ENCODE measurements around the gene IQGAP1. TPM values are rescaled to one million over a fixed set of nuclear protein-coding genes. Genes with fewer than 3 reads are reported as not detected.

Gene IQGAP1, protein sequence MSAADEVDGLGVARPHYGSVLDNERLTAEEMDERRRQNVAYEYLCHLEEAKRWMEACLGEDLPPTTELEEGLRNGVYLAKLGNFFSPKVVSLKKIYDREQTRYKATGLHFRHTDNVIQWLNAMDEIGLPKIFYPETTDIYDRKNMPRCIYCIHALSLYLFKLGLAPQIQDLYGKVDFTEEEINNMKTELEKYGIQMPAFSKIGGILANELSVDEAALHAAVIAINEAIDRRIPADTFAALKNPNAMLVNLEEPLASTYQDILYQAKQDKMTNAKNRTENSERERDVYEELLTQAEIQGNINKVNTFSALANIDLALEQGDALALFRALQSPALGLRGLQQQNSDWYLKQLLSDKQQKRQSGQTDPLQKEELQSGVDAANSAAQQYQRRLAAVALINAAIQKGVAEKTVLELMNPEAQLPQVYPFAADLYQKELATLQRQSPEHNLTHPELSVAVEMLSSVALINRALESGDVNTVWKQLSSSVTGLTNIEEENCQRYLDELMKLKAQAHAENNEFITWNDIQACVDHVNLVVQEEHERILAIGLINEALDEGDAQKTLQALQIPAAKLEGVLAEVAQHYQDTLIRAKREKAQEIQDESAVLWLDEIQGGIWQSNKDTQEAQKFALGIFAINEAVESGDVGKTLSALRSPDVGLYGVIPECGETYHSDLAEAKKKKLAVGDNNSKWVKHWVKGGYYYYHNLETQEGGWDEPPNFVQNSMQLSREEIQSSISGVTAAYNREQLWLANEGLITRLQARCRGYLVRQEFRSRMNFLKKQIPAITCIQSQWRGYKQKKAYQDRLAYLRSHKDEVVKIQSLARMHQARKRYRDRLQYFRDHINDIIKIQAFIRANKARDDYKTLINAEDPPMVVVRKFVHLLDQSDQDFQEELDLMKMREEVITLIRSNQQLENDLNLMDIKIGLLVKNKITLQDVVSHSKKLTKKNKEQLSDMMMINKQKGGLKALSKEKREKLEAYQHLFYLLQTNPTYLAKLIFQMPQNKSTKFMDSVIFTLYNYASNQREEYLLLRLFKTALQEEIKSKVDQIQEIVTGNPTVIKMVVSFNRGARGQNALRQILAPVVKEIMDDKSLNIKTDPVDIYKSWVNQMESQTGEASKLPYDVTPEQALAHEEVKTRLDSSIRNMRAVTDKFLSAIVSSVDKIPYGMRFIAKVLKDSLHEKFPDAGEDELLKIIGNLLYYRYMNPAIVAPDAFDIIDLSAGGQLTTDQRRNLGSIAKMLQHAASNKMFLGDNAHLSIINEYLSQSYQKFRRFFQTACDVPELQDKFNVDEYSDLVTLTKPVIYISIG (N-terminal part only)
- total RNA-seq = 233 and 273 TPM in 2 replicates

DNA sequence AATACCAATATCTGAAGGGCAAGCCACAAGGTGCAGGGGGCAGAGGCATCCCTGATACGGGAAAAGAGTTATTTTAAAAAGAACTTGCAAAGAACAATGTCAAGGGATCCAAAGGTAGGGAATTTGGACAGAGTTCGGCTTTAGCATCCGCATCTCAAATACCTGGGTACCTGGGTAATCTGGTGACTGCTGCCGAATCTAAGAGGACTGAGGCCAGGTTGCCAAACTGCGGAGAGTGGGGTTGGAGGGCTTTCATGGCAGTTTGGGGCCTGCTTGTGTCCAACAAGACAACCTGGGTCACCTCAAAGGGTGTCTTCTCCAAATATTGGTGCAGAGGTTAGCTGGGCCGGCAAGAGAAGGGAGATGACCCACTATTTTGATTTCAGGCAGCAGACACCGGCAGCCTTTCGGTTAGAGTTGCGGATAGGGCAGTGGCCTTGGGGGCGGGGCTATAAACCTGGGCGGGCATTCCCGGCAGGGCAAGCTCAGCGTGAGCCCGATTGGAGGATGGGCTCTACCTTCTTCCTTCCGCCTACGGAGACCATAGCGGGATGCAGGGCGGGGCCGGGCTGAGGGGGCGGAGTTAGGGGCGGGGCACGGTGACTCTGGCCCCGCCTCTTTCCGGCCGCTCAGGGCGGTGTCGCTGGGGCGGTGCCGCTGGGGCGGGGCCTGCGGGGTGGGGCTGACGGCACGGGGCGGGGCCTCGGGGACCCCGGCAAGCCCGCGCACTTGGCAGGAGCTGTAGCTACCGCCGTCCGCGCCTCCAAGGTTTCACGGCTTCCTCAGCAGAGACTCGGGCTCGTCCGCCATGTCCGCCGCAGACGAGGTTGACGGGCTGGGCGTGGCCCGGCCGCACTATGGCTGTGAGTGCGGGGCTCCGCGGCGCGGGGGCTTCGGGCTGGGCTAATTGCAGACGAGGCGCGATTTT, at the start of gene IQGAP1:
Gene IQGAP1 (plus strand): TSS at position 709 of the 928 bp plus-strand sequence. CDS start 100 bp downstream, at position 809.

DNA sequence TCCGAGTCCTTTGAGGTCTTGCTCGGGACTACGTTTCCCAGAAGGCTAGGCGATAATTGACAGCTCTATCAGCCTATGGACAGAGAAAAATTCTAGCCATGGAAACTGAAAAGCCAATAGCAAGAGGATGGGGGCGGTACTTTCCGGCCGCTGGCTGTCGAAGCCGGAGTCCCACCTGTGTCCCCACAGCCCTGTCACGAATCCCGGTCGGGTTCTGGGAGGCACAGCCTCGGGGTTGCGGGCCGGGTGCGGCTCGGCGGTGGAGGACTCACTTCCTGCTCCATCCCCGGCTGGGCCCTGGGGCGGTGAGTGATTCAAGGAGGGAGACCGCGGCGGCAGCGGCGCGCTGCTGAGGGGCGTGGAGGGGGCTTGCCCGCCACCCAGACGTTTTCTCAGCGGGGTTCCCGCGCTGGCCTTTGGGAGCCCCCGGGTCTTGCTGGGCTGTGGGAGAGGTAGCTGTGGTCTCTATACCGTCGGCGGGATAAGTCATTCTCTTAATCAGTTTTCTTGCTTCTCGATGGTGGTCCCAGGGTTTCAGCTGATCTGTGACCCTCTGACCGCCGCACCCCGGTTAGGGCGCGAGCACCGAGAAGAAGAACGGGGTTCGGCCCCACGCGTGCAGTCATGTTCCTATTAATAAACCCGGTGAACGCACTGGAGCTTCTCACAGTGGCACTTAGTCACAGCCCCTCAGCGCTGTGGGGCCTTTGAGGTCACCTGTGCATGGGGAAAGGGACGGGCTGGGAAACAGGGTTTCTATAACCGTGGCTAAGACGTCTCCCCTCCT, 35.7 kb upstream of the IQGAP1 start, which contains the start of gene ZNF774:
Gene ZNF774 (plus strand): TSS at position 178 of the 787 bp plus-strand sequence. CDS start 2,377 bp downstream, outside the sequence.

DNA sequence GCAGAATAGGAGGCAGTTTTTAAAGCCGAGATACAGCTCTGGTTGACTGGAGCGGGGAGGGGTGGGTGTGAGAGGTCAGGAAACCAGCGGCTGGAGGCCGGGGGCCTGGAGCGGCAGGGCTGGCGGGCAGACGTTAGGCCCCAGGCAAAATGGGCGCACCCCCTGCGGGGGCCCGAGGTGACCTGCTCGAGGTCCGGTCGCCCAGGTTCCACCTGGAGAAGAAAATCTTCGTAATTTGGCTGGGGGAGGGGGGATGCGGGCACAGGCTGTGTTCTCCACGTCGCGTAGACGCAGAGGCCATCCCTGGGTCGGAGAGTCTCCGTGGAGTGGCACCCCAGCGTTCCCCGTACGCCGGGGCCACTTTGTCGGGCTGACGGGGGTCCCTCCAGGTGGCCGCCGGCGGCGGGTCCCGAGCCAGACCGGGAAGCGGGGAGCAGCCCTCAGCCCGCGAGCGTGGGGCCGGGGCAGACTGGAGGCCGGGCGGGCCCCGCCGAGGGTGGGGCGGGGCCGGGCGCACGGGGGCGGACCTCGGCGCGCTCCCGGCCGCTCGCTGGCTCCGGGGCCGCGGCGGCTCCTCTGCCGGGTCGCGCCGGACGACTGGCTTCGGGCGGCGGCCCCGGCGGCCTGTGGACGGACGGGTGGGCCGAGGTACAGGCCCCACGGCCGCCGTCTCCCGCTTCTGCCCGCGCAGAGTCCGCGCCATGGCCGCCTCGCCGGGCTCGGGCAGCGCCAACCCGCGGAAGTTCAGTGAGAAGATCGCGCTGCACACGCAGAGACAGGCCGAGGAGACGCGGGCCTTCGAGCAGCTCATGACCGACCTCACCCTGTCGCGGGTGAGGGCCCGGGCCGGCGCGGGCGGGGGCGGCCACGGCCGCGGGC, 141.6 kb downstream of the IQGAP1 start, which contains the start of gene CRTC3:
Gene CRTC3 (plus strand): TSS at position 553 of the 879 bp plus-strand sequence. CDS start 149 bp downstream, at position 702.

Small RNA genes within 50 kb of the gene (small RNA-seq; reads per million reads assigned to genes)
- not detected for gene NDUFA3P4

Other genes starting within 250 kb of the IQGAP1 start
- gene SEMA4B, start 186.9 kb upstream of the IQGAP1 start, total RNA-seq = 8.4 and 9.2 TPM in 2 replicates
- 13.5 and 15.9 TPM in 2 replicates for gene CIB1, start 154.3 kb upstream of the IQGAP1 start, total RNA-seq
- 4.5 and 7.5 TPM in 2 replicates for gene GDPGP1, start 154.0 kb upstream of the IQGAP1 start, total RNA-seq
- gene TTLL13, start 138.7 kb upstream of the IQGAP1 start, total RNA-seq = 0.16 TPM in 1 of 2 replicates, not detected in the other
- gene NGRN, start 122.6 kb upstream of the IQGAP1 start, total RNA-seq = 72.7 and 73.5 TPM in 2 replicates
- gene ZNF774, start 36.0 kb upstream of the IQGAP1 start, total RNA-seq = 0.85 and 1.9 TPM in 2 replicates
- 29.9 and 30.3 TPM in 2 replicates for gene CRTC3, start 141.7 kb downstream of the IQGAP1 start, total RNA-seq